HEK293T (cell line): ENCODE results near the gene RTN4RL1.

Experiments
- CTCF ChIA-PET: fragments of 350-600 bp; formaldehyde crosslinking; extraction: SDS; loops from one replicate; lab custom pipeline; 2021; ENCODE audit warnings: antibody characterized with exemption, inconsistent platforms; lab: Yijun Ruan, JAX
- POLR2A ChIA-PET: fragments of 350-600 bp; formaldehyde crosslinking; extraction: SDS; loops from one replicate; lab custom pipeline; 2020; ENCODE audit warnings: antibody characterized with exemption, inconsistent platforms; lab: Yijun Ruan, JAX
- DNase-seq: peaks from one replicate; pipeline ENCODE4 v3.0.0; 2012; ENCODE audit warnings: mixed read lengths; ENCODE audit errors: extremely low spot score
- ARNT ChIP-seq: fragments of 450-650 bp; IDR thresholded peaks from 2 replicates; pipeline ENCODE4 v1.6.1; 2017; ENCODE audit warnings: mild to moderate bottlenecking
- BHLHE40 ChIP-seq: fragments of 450-650 bp; IDR thresholded peaks from 2 replicates; pipeline ENCODE4 v1.6.1; 2016; ENCODE audit warnings: mild to moderate bottlenecking, moderate library complexity, borderline replicate concordance
- CTBP1 ChIP-seq: fragments of 450-650 bp; IDR thresholded peaks from 2 replicates; pipeline ENCODE4 v1.6.1; 2016; ENCODE audit warnings: borderline replicate concordance
- ELF4 ChIP-seq: fragments of 450-650 bp; IDR thresholded peaks from 2 replicates; pipeline ENCODE4 v1.6.1; 2017; ENCODE audit warnings: antibody characterized with exemption
- FOXA1 ChIP-seq: fragments of 450-650 bp; IDR thresholded peaks from 2 replicates; pipeline ENCODE4 v1.6.1; 2016; ENCODE audit warnings: mild to moderate bottlenecking
- FOXK2 ChIP-seq: fragments of 450-650 bp; IDR thresholded peaks from 2 replicates; pipeline ENCODE4 v1.6.1; 2016; ENCODE audit warnings: mild to moderate bottlenecking
- FOXM1 ChIP-seq: fragments of 450-650 bp; IDR thresholded peaks from 2 replicates; pipeline ENCODE4 v1.6.1; 2017; ENCODE audit warnings: mild to moderate bottlenecking, borderline replicate concordance
- HDGF ChIP-seq: fragments of 450-650 bp; IDR thresholded peaks from 2 replicates; pipeline ENCODE4 v1.6.1; 2017; ENCODE audit warnings: antibody characterized with exemption, borderline replicate concordance
- L3MBTL2 ChIP-seq: fragments of 450-650 bp; conservative IDR thresholded peaks from 2 replicates; pipeline ENCODE4 v1.6.1; 2016; ENCODE audit warnings: mild to moderate bottlenecking
- LEF1 ChIP-seq: fragments of 450-650 bp; IDR thresholded peaks from 2 replicates; pipeline ENCODE4 v1.6.1; 2017; ENCODE audit warnings: mild to moderate bottlenecking, borderline replicate concordance
- NFRKB ChIP-seq: fragments of 450-650 bp; IDR thresholded peaks from 2 replicates; pipeline ENCODE4 v1.6.1; 2016; ENCODE audit warnings: mild to moderate bottlenecking, moderate library complexity
- SP1 ChIP-seq: fragments of 450-650 bp; IDR thresholded peaks from 2 replicates; pipeline ENCODE4 v1.6.1; 2017
- SUZ12 ChIP-seq: fragments of 450-650 bp; IDR thresholded peaks from 2 replicates; pipeline ENCODE4 v1.6.1; 2016; ENCODE audit warnings: mild to moderate bottlenecking
- TARDBP ChIP-seq: fragments of 450-650 bp; IDR thresholded peaks from 2 replicates; pipeline ENCODE4 v1.6.1; 2016
- ZNF384 ChIP-seq: fragments of 450-650 bp; IDR thresholded peaks from 2 replicates; pipeline ENCODE4 v1.6.1; 2016
- TF ChIP-seq, protein P1 (sequence below): fragments of 450-650 bp; IDR thresholded peaks from 2 replicates; pipeline ENCODE4 v1.6.1; 2016

Gene RTN4RL1

DNA sequence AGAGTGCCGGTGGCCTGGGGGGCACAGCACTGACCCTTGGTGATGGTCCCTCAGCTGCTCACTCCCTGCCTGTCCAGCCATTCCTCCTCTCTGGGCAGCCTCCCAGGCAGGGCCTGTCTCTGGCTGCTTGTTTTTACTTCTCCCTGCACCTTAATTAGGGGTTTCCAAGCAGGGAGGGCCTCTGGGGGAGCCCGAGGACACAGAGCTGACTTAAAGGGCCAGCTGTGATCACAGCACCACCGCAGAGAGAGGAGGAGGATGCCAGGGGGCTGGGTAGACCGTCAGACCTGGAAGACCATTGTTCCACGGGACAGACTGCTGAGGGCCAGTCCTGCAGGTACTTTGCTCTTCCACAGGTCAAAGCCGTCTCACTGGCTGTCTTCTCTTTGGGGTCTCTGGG, 3.6 kb upstream of the RTN4RL1 start:
- no peak for TF ChIP-seq HDGF
- no peak for TF ChIP-seq ARNT
- TF ChIP-seq SP1: no peak
- no peak for TF ChIP-seq TARDBP
- TF ChIP-seq, protein P1, sequence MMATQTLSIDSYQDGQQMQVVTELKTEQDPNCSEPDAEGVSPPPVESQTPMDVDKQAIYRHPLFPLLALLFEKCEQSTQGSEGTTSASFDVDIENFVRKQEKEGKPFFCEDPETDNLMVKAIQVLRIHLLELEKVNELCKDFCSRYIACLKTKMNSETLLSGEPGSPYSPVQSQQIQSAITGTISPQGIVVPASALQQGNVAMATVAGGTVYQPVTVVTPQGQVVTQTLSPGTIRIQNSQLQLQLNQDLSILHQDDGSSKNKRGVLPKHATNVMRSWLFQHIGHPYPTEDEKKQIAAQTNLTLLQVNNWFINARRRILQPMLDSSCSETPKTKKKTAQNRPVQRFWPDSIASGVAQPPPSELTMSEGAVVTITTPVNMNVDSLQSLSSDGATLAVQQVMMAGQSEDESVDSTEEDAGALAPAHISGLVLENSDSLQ: no peak
- TF ChIP-seq CTBP1: no peak
- no peak for TF ChIP-seq FOXM1
- no peak for TF ChIP-seq FOXK2
- TF ChIP-seq ELF4: no peak
- no peak for TF ChIP-seq ZNF384
- no peak for TF ChIP-seq SUZ12
- TF ChIP-seq LEF1: no peak
- no peak for TF ChIP-seq FOXA1
- no peak for TF ChIP-seq BHLHE40
- TF ChIP-seq L3MBTL2: no peak
- no peak for TF ChIP-seq NFRKB
- no peak for DNase-seq
- POLR2A ChIA-PET: interaction anchor here (1.0 to 2.0 kb wide), 4 partner anchors 21 to 312 kb away, joined by 3 to 5 read pairs (median 3); no protein-coding TSS in a partner anchor
- CTCF ChIA-PET: no interaction called here

- TF ChIP-seq NFRKB: no peak
- TF ChIP-seq HDGF: no peak
- TF ChIP-seq FOXA1: no peak
- no peak for TF ChIP-seq SP1
- TF ChIP-seq L3MBTL2: no peak
- TF ChIP-seq CTBP1: no peak
- no peak for TF ChIP-seq ARNT
- TF ChIP-seq, protein P1: no peak
- no peak for TF ChIP-seq TARDBP
- TF ChIP-seq ZNF384: no peak
- no peak for TF ChIP-seq SUZ12
- TF ChIP-seq ELF4: no peak
- TF ChIP-seq LEF1: no peak
- TF ChIP-seq FOXK2: no peak
- no peak for TF ChIP-seq BHLHE40
- no peak for TF ChIP-seq FOXM1
- ChIA-PET POLR2A (interaction anchor here (1.0 to 2.0 kb wide), 4 partner anchors 22 to 312 kb away, joined by 3 to 5 read pairs (median 3); no protein-coding TSS in a partner anchor), CTCF (no interaction called here)
- DNase-seq: no peak
These were observed 3.1 kb upstream of the RTN4RL1 start for GRCh38 chr17:2028234-2028614.

- TF ChIP-seq ZNF384: no peak
- TF ChIP-seq FOXM1: no peak
- no peak for TF ChIP-seq ARNT
- TF ChIP-seq FOXK2: no peak
- TF ChIP-seq SUZ12: no peak
- TF ChIP-seq BHLHE40: no peak
- no peak for TF ChIP-seq TARDBP
- ChIA-PET POLR2A (interaction anchor here (0.6 to 2.0 kb wide), 4 partner anchors 14 to 311 kb away, joined by 3 to 5 read pairs (median 3); no protein-coding TSS in a partner anchor), CTCF (interaction anchor here (0.6 to 0.7 kb wide), 2 partner anchors 28 to 125 kb away, joined by 3 to 4 read pairs; no protein-coding TSS in a partner anchor)
- no peak for DNase-seq
These were observed 2.5 kb upstream of the RTN4RL1 start for GRCh38 chr17:2027528-2028233.

DNA sequence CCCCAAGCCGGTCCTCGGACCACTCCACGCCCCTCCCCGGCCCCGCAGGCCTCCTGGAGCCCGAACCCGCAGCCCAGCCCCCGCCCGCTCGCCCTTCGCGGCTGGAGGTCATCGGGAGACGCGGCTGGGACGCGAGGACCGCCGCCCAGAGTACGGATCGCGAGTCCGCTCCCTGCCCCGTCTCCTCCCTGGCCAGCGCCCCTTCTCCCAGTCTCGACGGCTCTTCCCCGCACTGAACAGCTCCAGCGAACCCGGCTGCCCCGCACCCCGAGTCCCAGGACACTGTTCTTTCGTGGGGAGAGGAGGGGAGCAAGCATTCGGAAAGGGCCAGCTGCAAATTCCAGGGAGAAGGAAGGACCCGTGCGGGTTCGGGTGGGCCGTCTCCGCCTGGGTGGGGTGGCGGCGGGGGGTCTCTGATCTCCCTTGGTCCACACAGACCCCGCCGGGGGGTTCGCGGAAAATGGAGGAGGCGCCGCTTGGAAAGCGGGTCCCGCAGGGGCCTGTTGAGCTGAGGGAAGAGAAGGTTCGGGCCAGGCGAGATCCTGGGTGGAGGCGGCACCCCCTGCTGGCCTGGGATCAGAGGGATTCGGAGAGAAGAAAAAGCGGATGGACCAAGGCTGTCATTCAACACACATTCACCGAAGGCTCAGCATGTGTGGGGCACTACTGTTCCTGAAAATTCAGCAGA, 632 bp upstream of the RTN4RL1 start:
- peak; percentile 65 for DNase-seq
- TF ChIP-seq FOXM1 (no peak), ZNF384 (no peak)
- TF ChIP-seq, protein P1: peak; percentile 85
- CTCF ChIA-PET: interaction anchor here (0.5 to 2.6 kb wide), 7 partner anchors 41 to 121 kb away, joined by 3 to 19 read pairs (median 3); no protein-coding TSS in a partner anchor
- POLR2A ChIA-PET: interaction anchor here (1.5 kb wide), 1 partner anchor 117 kb away, joined by 7 read pairs; no protein-coding TSS in a partner anchor

GRCh38 chr17:2024572-2025219, 438 bp downstream of the RTN4RL1 start:
- ChIA-PET CTCF (interaction anchor here (0.8 to 2.6 kb wide), 6 partner anchors 30 to 308 kb away, joined by 3 to 19 read pairs (median 3); no protein-coding TSS in a partner anchor), POLR2A (no interaction called here)
- TF ChIP-seq LEF1 (0 out of 2 replicates have a peak, but pooled peaks have one; percentile 34), FOXA1 (no peak), ARNT (no peak)
- DNase-seq: no peak
